Heart left ventricle (tissue), 16 donors: Measurements from ENCODE around the gene MED15. TPM values are rescaled to one million over a fixed set of nuclear protein-coding genes. Genes with fewer than 3 reads are reported as not detected.
A peak's percentile ranks its signal among the peaks of the same experiment; 100 is the strongest.

Source experiments
- ATAC-seq, 4 donors: fragments of 200-7000 bp; cut with Tn5 transposase; one replicate each; pipeline ENCODE4 v1.9.1; 2020 to 2022; ENCODE audit warnings: moderate library complexity in 4 of 4, mild to moderate bottlenecking in 3 of 4, moderate number of reproducible peaks in 1 of 4
- DNase-seq, 5 donors: peaks; one replicate each; pipeline ENCODE4 v3.0.0-alpha.2; 2020
- H3K27ac ChIP-seq, 12 donors: fragments of 200-600 bp; sonication (generic) in 4 of 12; one replicate each; pipeline versions ENCODE4 v1.5.0 to v1.8.0; 2016 to 2022; ENCODE audit warnings: mild to moderate bottlenecking in 2 of 12
- H3K27me3 ChIP-seq, 9 donors: fragments of 200-600 bp; sonication (generic) in 2 of 9; one replicate each; pipeline versions ENCODE4 v1.5.1 to v1.8.0; 2016 to 2022; ENCODE audit warnings: mild to moderate bottlenecking in 3 of 9
- H3K36me3 ChIP-seq, 9 donors: fragments of 200-600 bp; sonication (generic) in 2 of 9; one replicate each; pipeline versions ENCODE4 v1.5.0 to v1.8.0; 2018 to 2022; ENCODE audit warnings: mild to moderate bottlenecking in 2 of 9
- H3K4me1 ChIP-seq, 12 donors: fragments of 200-600 bp; sonication (generic) in 4 of 12; one replicate each; pipeline versions ENCODE4 v1.5.0 to v1.8.0; 2016 to 2022; ENCODE audit warnings: mild to moderate bottlenecking in 3 of 12
- H3K4me3 ChIP-seq, 12 donors: fragments of 200-600 bp; sonication (generic) in 4 of 12; one replicate each; pipeline versions ENCODE4 v1.5.0 to v1.8.0; 2017 to 2022; ENCODE audit warnings: mild to moderate bottlenecking in 9 of 12, moderate library complexity in 4 of 12
- H3K9me3 ChIP-seq, 12 donors: fragments of 200-600 bp; sonication (generic) in 4 of 12; one replicate each; pipeline versions ENCODE4 v1.5.0 to v1.8.0; 2016 to 2022; ENCODE audit warnings: mild to moderate bottlenecking in 1 of 12
- CTCF ChIP-seq, 12 donors: fragments of 200-600 bp; sonication (generic) in 4 of 12; IDR thresholded peaks; one replicate each; pipeline versions ENCODE4 v1.5.0 to v1.8.0; 2018 to 2022; ENCODE audit warnings: antibody characterized with exemption in 12 of 12, mild to moderate bottlenecking in 5 of 12
- POLR2A ChIP-seq, 2 donors: fragments of 450-650 bp; IDR thresholded peaks; one replicate each; pipeline ENCODE4 v1.6.1; 2017; ENCODE audit warnings: antibody characterized with exemption in 2 of 2, mild to moderate bottlenecking in 2 of 2, moderate library complexity in 2 of 2
- WGBS, 4 donors: extraction: QIAGEN DNeasy Blood & Tissue Kit in 2 of 4; methylation state at CpG; one replicate each; pipeline versions ENCODE4 v1.1.5 to v1.1.7; 2013 to 2018; 5-methylcytosine and 5-hydroxymethylcytosine counted together
- intact Hi-C, 10 donors: fragments of 100-400 bp; cut with DNase I; formaldehyde crosslinking; loops; one replicate each; pipeline versions ENCODE4 v1.11.1 to v1.14.2; 2022
- polyA plus RNA-seq, 2 donors: library from polyadenylated mRNA; stranded (reverse); fragments of 200-250 nt; gene quantifications; one replicate each; pipeline ENCODE4 v1.2.3, GENCODE V29; 2013
- total RNA-seq, 9 donors: library from RNA; depleted of rRNA in 2 of 9; stranded (reverse); fragments of >200 nt in 2 of 9; fragmentation: NEBNext Ultra II Directional in 3 of 9; extraction: Animal tissue kit (Norgen Biotek cat#: 25700) in 3 of 9; gene quantifications; one replicate each; pipeline versions ENCODE4 v1.1.0 to v1.2.4, GENCODE V29; 2016 to 2023
- donor health status: ischemic (EF 13 %, LVEDD 7.1; RV severe dilation, severe dysfunction).
- donor health status: healthy with polysubstance abuse.
- donor health status: DM: no; HTN: yes; CAD: no.
- donor health status: DM: no; HTN: no; CAD: no.
- donor health status: ischemic (EF 25% LVEDD 6.9; RV normal size, moderate dysfunction).
- donor health status: ischemic (EF 25% LVEDD 5.7; RV mildly dilated, moderate dysfunction).
- donor health status: healthy.
- donor health status: DM: yes; HTN: yes; CAD: no.
- donor health status: ischemic (EF 35%, LVEDD 5.7; RV mildly dilated, moderate dysfunction).
- donor health status: nonischemic (EF 11% LVEDD 7.7; RV severe dilation, severe dysfunction).
- donor health status: DM: yes; HTN: yes; CAD: no.
- donor health status: PGD.
- donor health status: ischemic (EF 29% LVEDD 5.4; RV normal size, mild dysfunction).
- donor health status: nonischemic (EF 23%, LVEDD 6.1; RV moderate dilation, normal function).

MED15 gene
- total and polyA plus RNA-seq, 11 donors: 27.9 to 78.3 (median 43.0) TPM

GRCh38 chr22:20520093-20520511, 12.7 kb downstream of the MED15 start:
- WGBS, 4 donors: 61 to 72% (median 71%) methylated on average over 7 of the region's 7 CpGs
- H3K36me3 ChIP-seq: peaks cover 0 to 50% (median 24%) of the 10 kb centered on the region in 9 donors
- intact Hi-C loops: no loop called here
- DNase-seq: no peak
- TF ChIP-seq CTCF (IDR thresholded peaks at IDR 0.05) (no peak), POLR2A (IDR thresholded peaks at IDR 0.05) (no peak)
- ATAC-seq: peak in 2 of 4 donors; percentile 10 to 25
- H3K9me3 ChIP-seq: no peaks in the 10 kb centered on the region
- H3K4me1 ChIP-seq: peaks cover 0 to 78% (median 45%) of the 10 kb centered on the region in 12 donors
- H3K27me3 ChIP-seq: no peaks in the 10 kb centered on the region
- peak overlapping the region in 2 of 12 donors; percentile 8 to 44 for H3K27ac ChIP-seq
- no peak overlapping the region for H3K4me3 ChIP-seq

- Histone ChIP-seq H3K4me3 (no peak overlapping the region), H3K27me3 (no peaks in the 10 kb centered on the region), H3K27ac (peak overlapping the region in 1 of 12 donors; percentile 22), H3K9me3 (no peaks in the 10 kb centered on the region), H3K36me3 (peaks cover 0 to 61% (median 27%) of the 10 kb centered on the region in 9 donors), H3K4me1 (peaks cover 2 to 76% (median 56%) of the 10 kb centered on the region in 12 donors)
- no peak for ATAC-seq
- intact Hi-C loops: no loop called here
- TF ChIP-seq CTCF (IDR thresholded peaks at IDR 0.05) (no peak), POLR2A (IDR thresholded peaks at IDR 0.05) (no peak)
- WGBS, 4 donors: 80 to 83% (median 81%) methylated on average over 11 of the region's 11 CpGs
- DNase-seq: no peak
Measured at GRCh38 chr22:20522134-20523004, 15.0 kb downstream of the MED15 start.

GRCh38 chr22:20523086-20523983, 15.9 kb downstream of the MED15 start:
- H3K27ac ChIP-seq: peak overlapping the region in 5 of 12 donors; percentile 11 to 26 (median 21)
- TF ChIP-seq CTCF (IDR thresholded peaks at IDR 0.05) (no peak), POLR2A (IDR thresholded peaks at IDR 0.05) (no peak)
- H3K9me3 ChIP-seq: no peaks in the 10 kb centered on the region
- H3K4me3 ChIP-seq: no peak overlapping the region
- 40 to 50% (median 43%) methylated on average over 7 of the region's 7 CpGs for WGBS, 4 donors
- ATAC-seq (peak in 3 of 4 donors; percentile 46 to 50 (median 49)), DNase-seq (no peak)
- intact Hi-C loops: no loop called here
- no peaks in the 10 kb centered on the region for H3K27me3 ChIP-seq
- peaks cover 2 to 71% (median 51%) of the 10 kb centered on the region in 12 donors for H3K4me1 ChIP-seq
- H3K36me3 ChIP-seq: peaks cover 0 to 62% (median 30%) of the 10 kb centered on the region in 9 donors
